ENCODE data around the gene TNS3.

- TF ChIP-seq, protein P1, sequence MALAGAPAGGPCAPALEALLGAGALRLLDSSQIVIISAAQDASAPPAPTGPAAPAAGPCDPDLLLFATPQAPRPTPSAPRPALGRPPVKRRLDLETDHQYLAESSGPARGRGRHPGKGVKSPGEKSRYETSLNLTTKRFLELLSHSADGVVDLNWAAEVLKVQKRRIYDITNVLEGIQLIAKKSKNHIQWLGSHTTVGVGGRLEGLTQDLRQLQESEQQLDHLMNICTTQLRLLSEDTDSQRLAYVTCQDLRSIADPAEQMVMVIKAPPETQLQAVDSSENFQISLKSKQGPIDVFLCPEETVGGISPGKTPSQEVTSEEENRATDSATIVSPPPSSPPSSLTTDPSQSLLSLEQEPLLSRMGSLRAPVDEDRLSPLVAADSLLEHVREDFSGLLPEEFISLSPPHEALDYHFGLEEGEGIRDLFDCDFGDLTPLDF (CRISPR knock-in tag; IDR thresholded peaks at IDR 0.05) = no peak
- TF ChIP-seq ZNF121 (CRISPR knock-in tag; IDR thresholded peaks at IDR 0.05) (no peak), ZNF792 (CRISPR knock-in tag; IDR thresholded peaks at IDR 0.05) (no peak), POLR2AphosphoS2 (IDR thresholded peaks at IDR 0.05; ENCODE audit: low read depth, low read length) (no peak), ZNF34 (CRISPR knock-in tag; IDR thresholded peaks at IDR 0.05; ENCODE audit: borderline replicate concordance) (no peak), RFX5 (IDR thresholded peaks at IDR 0.05; ENCODE audit: low read depth, low read length) (no peak), KDM5B (CRISPR knock-in tag; IDR thresholded peaks at IDR 0.05; ENCODE audit: borderline replicate concordance) (no peak)
- TF ChIP-seq, protein P2, sequence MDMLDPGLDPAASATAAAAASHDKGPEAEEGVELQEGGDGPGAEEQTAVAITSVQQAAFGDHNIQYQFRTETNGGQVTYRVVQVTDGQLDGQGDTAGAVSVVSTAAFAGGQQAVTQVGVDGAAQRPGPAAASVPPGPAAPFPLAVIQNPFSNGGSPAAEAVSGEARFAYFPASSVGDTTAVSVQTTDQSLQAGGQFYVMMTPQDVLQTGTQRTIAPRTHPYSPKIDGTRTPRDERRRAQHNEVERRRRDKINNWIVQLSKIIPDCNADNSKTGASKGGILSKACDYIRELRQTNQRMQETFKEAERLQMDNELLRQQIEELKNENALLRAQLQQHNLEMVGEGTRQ (IDR thresholded peaks at IDR 0.05; ENCODE audit: low read depth, low read length) = no peak
- TF ChIP-seq, protein P2 (CRISPR knock-in tag; IDR thresholded peaks at IDR 0.05; ENCODE audit: borderline replicate concordance) = no peak
Measured at GRCh38 chr7:47551668-47552440, 30.1 kb downstream of the TNS3 start.

Data from HepG2 (cell line).